Measurements from ENCODE around the gene ST6GALNAC3.
"Not testable (repeated sequence)": the region's sequence is repeated elsewhere in the genome, so short reads cannot be mapped to it uniquely, and the experiment has no call there.

The ST6GALNAC3 gene

GRCh38 chr1:76075188-76075489 lies 593 bp downstream of the ST6GALNAC3 start:
- no peak for DNase-seq (ENCODE audit: low read depth)

GRCh38 chr1:76075877-76076276 lies 1.3 kb downstream of the ST6GALNAC3 start:
- no peak for DNase-seq (ENCODE audit: low read depth)

- no peak for DNase-seq (ENCODE audit: low read depth)
These were observed 5.1 kb downstream of the ST6GALNAC3 start for GRCh38 chr1:76079475-76080227.

- DNase-seq (ENCODE audit: low read depth), result no peak
These were observed 6.1 kb downstream of the ST6GALNAC3 start for GRCh38 chr1:76080552-76081079.

- no peak for DNase-seq (ENCODE audit: low read depth)
These were observed 7.5 kb downstream of the ST6GALNAC3 start for GRCh38 chr1:76082062-76082461.

GRCh38 chr1:76083189-76083588 lies 8.6 kb downstream of the ST6GALNAC3 start:
- DNase-seq (ENCODE audit: low read depth), result no peak

- DNase-seq (ENCODE audit: low read depth), result no peak
These were observed 9.6 kb downstream of the ST6GALNAC3 start for GRCh38 chr1:76084029-76084627.

- DNase-seq (ENCODE audit: low read depth), result no peak
These were observed 10.1 kb downstream of the ST6GALNAC3 start for GRCh38 chr1:76084685-76085084.

GRCh38 chr1:76086109-76086508 lies 11.6 kb downstream of the ST6GALNAC3 start:
- DNase-seq (ENCODE audit: low read depth), result no peak

GRCh38 chr1:76086597-76086996 lies 12.1 kb downstream of the ST6GALNAC3 start:
- no peak for DNase-seq (ENCODE audit: low read depth)

GRCh38 chr1:76090283-76091203 lies 16.0 kb downstream of the ST6GALNAC3 start:
- DNase-seq (ENCODE audit: low read depth), result no peak

- DNase-seq (ENCODE audit: low read depth), result no peak
These were observed 18.3 kb downstream of the ST6GALNAC3 start for GRCh38 chr1:76092812-76093211.

- no peak for DNase-seq (ENCODE audit: low read depth)
These were observed 19.2 kb downstream of the ST6GALNAC3 start for GRCh38 chr1:76093522-76094312.

GRCh38 chr1:76095802-76096201 lies 21.3 kb downstream of the ST6GALNAC3 start:
- DNase-seq (ENCODE audit: low read depth), result no peak

GRCh38 chr1:76097064-76097463 lies 22.5 kb downstream of the ST6GALNAC3 start:
- not testable (repeated sequence) for DNase-seq (ENCODE audit: low read depth)

GRCh38 chr1:76098845-76099244 lies 24.3 kb downstream of the ST6GALNAC3 start:
- no peak for DNase-seq (ENCODE audit: low read depth)

GRCh38 chr1:76101548-76101947 lies 27.0 kb downstream of the ST6GALNAC3 start:
- DNase-seq (ENCODE audit: low read depth), result no peak

GRCh38 chr1:76102046-76102445 lies 27.5 kb downstream of the ST6GALNAC3 start:
- DNase-seq (ENCODE audit: low read depth), result no peak

- no peak for DNase-seq (ENCODE audit: low read depth)
These were observed 28.5 kb downstream of the ST6GALNAC3 start for GRCh38 chr1:76103034-76103433.

- no peak for DNase-seq (ENCODE audit: low read depth)
These were observed 30.8 kb downstream of the ST6GALNAC3 start for GRCh38 chr1:76105372-76105771.

GRCh38 chr1:76106251-76106650 lies 31.7 kb downstream of the ST6GALNAC3 start:
- no peak for DNase-seq (ENCODE audit: low read depth)

GRCh38 chr1:76106719-76107235 lies 32.2 kb downstream of the ST6GALNAC3 start:
- DNase-seq (ENCODE audit: low read depth), result no peak
